Stimulated activated CD4-positive, alpha-beta T cell treated with anti-CD3 and anti-CD28 coated beads, Interleukin-1b, Interleukin-23, amount 100 ng/mL, for 4 hours (primary cell): ENCODE data around the gene TERC.

ENCODE experiments used
- DNase-seq, 2 donors: peaks; one replicate each; pipeline ENCODE4 v3.0.0-alpha.2; 2020; ENCODE audit warnings: low read depth in 2 of 2

Gene TERC

DNA sequence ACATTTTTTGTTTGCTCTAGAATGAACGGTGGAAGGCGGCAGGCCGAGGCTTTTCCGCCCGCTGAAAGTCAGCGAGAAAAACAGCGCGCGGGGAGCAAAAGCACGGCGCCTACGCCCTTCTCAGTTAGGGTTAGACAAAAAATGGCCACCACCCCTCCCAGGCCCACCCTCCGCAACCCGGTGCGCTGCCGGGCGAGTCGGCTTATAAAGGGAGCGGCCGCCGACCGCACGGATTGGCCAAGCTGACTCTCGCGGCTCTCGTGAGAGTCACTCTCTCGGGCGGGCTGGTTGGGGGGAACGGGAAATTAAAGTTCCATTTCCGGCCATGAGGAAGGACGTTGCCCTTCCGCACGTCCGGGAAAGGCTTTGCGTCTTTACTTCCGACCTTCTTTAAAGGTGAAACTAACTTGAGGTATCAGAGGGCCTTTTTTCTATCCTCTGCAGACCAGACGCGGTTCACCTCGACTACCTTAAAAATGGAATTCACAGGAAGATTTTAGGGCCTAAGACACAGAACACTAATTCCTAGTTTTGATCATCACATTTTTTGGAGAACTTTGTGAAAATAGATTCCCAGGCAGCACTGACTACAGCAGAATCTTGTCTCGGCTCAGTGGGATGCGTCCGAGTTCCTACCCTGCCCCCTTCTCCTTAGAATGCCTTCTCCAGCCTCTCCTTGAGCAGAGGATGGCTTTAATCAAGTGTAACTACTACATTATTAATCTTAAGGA is at the start of gene TERC:
TSS of gene TERC (minus strand) at position 179 of the 731 bp plus-strand sequence.
- peak; percentile 82 to 83 for DNase-seq

GRCh38 chr3:169813757-169814517 is 49.1 kb upstream of the TERC start:
- DNase-seq: peak; percentile 42 to 68

DNA sequence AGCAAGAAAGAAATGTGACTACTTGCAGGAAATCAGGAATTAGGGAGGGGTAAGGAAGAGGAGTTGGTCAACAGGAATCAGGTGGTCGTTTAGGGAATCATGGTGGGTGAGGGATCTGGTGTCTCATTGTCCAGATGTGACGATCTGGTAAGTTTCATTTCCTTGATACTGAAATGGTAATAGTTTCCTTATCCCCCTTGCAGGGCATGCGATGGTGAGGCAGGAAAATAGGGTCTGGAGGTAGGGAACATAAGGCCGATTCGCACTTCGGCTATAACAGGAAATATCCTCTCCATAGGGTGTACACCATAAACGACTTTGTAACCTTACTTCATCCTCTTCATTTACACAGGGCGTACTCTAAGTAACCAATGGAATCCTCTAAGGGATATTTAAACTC is 48.4 kb upstream of the TERC start:
- no peak for DNase-seq

DNA sequence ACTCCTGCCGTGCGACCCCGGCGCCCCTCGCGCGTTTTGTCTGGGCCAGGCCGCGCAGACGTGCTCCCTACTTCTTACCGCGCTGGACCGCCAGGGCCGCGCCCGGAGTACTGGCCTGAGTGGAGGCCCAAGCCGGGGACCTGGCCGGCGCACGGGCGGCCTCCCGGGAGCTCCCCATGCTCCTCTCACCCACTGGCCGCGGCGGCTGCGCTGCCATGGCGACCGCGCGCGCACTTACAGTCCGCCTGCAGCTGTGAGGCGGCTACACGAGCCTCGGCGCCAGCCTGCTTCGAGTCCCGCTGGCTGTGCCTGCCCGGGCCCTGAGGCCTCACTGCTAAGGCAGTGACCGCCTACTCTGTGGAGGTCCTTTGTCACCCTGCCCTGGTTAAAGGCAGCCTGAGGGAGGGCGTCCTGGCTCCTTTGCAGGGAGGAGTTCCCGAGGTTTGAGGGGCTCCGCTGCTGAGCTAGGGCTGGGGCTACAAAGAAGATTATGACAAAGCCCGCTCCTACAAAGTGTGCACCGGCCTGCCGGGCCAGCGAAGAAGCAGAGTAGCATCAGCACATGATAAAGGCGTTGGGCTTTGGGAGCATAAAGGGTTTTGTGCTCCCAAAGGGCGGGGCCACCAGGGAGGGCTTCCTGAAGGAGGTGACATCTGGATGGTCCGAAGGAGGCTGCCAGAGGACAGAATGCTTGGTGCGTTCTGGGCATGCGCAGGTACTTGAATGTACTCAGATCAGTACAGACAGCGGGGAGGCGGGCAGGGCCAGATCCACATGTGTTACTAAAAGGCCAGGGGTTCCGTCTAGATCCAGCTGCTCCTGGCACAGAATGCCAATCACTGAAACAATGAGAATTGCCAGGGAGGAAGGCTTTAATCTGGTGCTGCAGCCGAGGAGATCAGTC is 47.7 kb upstream of the TERC start, which contains the start of the genes LRRC34 and LRRIQ4:
TSS of gene LRRC34 (minus strand) at position 573 of the 904 bp plus-strand sequence. CDS start at position 217, 356 bp downstream.
TSS of gene LRRIQ4 (plus strand) at position 539 of the 904 bp plus-strand sequence. CDS start 9,052 bp downstream, outside the sequence.
- peak; percentile 60 to 61 for DNase-seq

DNA sequence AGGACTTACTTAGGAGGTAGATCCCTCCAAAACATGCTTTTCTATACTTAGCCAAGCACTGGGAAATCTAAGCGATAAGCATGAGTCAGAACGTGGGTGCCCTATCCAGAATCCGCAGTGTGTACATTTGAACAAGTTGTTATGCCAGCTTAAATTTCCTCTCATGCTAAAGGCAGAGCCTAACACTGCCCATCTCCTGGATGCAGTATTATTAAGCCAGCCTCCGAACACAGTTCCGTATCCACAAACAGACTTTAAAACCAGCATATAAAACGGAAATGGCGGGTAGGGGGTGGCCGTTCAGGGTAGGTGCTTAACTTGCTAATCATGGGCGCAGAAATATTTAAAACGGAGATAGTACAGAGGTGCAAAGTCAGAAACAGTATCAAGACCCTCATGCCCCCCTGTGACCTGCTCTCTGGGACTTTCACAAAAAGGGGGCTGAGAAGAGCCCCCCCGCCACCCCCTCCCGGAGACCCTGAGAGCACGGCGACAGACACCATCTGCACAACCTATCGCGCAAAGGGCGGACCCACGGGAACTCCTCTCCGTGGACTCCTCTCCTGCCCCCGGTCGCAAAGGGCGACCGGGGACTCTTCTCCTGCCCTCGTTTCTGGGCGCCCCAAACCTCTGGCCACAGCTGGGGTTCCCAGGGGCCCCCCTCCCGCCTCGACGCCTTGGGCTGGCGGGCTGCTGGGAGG is 46.9 kb upstream of the TERC start:
- DNase-seq: no peak

GRCh38 chr3:169809230-169809795 is 44.5 kb upstream of the TERC start:
- no peak for DNase-seq

- no peak for DNase-seq
Measured at GRCh38 chr3:169804681-169805080, 39.8 kb upstream of the TERC start.

- DNase-seq: no peak
Measured at GRCh38 chr3:169792359-169792758, 27.5 kb upstream of the TERC start.

DNA sequence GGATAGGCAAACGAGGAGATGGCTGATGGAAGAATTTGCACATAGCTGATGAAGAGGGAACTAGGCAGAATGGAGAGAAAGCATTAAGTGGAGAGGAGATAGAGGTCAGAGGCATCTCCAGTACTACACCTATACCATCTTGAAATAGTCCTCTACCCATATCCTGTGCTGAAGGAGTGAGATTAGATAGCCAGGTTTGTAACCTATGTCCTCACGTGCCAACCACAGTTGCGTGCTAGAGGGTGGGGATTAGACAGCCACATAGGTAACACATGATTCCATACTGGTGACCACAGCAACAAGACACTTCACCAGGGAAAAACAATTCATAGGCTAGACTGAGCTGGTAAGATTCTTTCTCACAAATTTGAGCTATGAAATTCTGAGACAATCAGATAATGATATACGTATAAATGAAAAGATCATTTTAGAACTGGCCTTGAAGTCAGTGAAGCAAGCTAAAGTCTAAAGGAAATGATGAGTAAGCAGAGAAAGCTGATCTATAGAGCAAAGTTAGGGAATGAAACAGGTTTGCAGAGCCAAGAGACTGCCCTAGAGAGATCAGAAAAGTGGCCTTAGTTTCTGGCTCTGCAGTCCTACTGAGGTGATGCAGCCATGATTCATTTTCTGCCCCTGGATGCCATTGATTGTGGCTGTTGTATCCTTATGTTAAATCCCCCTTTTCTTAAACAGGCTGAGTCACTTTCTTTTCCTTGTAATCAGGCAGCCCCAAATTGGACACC is 26.0 kb upstream of the TERC start:
- no peak for DNase-seq

GRCh38 chr3:169790219-169790618 is 25.4 kb upstream of the TERC start:
- DNase-seq: no peak

DNA sequence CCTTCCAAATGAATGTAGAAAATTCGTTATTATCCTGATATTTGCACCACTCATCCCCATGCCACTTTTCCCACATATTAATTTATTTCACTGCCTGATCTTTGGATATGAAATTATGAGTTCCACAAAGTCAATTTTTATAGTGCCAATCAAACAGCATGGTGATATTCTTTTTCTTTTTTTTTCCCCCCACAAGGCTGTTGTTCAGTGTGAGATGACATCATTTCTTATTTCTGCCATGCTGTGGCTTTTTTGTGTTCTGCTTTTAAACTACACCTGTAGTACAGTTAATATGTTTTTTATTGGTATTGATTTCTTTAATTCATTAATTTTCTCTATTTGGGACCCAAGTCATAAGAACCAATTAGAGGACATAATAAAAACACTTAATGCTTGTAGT is 22.9 kb upstream of the TERC start:
- no peak for DNase-seq

DNA sequence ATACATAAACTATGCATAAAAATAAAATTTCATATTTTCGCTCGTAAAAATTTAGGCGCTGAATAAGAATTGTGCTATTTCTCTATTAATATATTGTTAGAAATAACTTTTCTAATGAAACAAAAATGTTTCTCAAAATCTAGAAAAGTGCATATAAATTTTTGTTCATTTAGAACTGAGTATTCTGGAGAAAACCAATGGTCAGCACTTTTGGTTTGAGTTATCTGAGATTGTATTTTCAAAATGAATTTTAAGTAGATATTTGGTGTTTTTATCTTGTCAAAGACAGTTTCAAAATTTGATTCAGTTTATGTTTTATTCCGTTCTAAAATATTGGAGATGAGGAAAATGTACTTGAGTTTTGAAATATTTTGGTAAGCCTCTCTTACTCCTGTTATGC is 22.3 kb upstream of the TERC start:
- no peak for DNase-seq

GRCh38 chr3:169781209-169781855 is 16.5 kb upstream of the TERC start:
- no peak for DNase-seq

GRCh38 chr3:169780742-169781141 is 15.9 kb upstream of the TERC start:
- DNase-seq: no peak

DNA sequence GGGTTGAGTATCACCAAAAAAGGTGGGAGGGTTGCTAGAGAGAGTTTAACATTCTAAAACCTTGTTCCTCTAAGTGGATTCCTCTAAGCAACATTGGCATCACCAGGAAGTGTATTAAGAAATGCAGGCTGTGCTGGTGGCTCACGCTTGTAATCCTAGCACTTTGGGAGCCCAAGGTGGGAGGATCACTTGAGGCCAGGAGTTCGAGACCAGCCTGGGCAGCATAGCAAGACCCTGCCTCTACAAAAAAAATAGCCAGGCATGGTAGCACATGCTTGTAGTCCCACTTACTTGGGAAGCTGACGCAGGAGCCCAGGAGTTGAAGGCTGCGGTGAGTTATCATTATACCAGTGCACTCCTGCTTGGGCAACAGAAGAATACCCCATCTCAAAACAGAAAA is 13.0 kb upstream of the TERC start:
- no peak for DNase-seq

DNA sequence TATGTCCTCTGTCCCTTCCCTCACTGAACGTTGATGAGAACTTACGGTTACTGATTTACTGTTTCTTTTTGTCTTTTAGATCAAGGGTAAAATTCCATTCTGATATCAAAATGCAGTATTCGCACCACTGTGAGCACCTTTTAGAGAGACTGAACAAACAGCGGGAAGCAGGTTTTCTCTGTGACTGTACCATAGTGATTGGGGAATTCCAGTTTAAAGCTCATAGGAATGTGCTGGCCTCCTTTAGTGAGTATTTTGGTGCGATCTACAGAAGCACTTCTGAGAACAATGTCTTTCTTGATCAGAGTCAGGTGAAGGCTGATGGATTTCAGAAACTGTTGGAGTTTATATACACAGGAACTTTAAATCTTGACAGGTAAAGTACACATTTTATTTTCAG is 9.3 kb upstream of the TERC start:
- no peak for DNase-seq

DNA sequence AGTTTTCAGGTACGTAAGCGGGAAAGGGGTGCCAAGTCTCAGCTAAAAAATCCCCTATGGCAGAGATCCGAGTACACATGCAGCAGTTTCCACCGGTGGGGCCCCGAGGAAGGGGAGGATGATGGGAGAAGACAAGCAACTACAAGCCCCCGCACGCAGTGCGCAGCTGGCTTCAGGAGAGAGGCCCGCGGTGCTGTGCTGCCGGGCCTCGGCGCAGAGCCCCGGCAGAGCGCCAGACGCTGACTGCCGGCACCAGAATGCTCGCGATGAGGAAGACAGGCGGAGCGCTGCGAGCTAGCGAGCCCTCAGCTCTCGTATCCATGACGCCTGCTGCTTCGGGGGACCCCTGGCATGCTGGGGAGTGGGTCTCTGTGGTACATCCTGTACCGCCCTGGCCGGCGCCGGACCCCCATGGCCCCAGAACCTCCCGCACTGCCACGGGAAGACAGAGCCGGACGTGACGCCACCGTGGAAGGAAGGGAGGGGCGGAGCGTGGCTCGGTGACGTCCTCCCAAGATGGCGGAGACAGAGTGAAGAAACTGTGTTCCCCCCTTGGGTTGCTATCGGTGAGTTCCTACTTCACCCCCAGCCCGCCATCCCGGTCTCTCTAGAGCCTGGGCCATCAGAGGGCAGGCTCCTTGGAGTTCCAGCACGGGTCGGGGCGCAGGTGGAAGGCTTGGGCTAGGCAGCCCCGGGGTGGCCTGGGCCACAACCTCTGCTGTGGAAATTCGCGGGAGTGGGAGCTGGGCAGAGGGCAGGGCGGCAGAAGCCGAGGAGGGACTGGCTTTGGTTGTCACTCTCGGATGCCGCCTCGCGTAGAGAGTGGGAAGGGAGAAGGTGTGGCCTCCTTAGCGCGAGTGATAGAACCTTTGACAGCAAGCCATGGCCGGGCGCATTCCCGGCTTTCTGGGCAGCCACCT is 8.3 kb upstream of the TERC start, which contains the start of gene MYNN:
TSS of gene MYNN (plus strand) at position 500 of the 920 bp plus-strand sequence. CDS start 900 bp downstream, outside the sequence.
- peak; percentile 85 to 87 for DNase-seq

- DNase-seq: no peak
Measured at GRCh38 chr3:169772305-169772896, 7.5 kb upstream of the TERC start.
